Measurements from ENCODE around the gene TGOLN2.
"Not testable (repeated sequence)": the region's sequence is repeated elsewhere in the genome, so short reads cannot be mapped to it uniquely, and the experiment has no call there.

TGOLN2 gene

GRCh38 chr2:85327822-85328617, at the start of gene TGOLN2:
Gene TGOLN2 (minus strand): TSS chr2:85327989. CDS start chr2:85327962, 27 bp downstream.
- peak within 1 kb of the TSS; percentile 95 to 97 for H3K4me3 Mint-ChIP-seq
- DNase-seq (peak; percentile 92 to 95), ATAC-seq (peak; percentile 94)
- H3K9me3 Mint-ChIP-seq, result no peaks in the 10 kb centered on the region
- peak within 1 kb of the TSS; percentile 99 to 100 for H3K27ac Mint-ChIP-seq
- H3K27me3 Mint-ChIP-seq, result no peaks in the 10 kb centered on the region
- peaks cover 42% of the 10 kb centered on the region for H3K4me1 Mint-ChIP-seq

GRCh38 chr2:85377083-85377482, 49.3 kb upstream of the TGOLN2 start:
- peaks cover 0 to 9% of the 10 kb centered on the region in 2 donors for H3K9me3 Mint-ChIP-seq
- ATAC-seq, result no peak

GRCh38 chr2:85376291-85377065, 48.7 kb upstream of the TGOLN2 start:
- no peak for ATAC-seq
- Mint-ChIP-seq H3K4me3 (no peak overlapping the region), H3K27ac (no peak overlapping the region), H3K9me3 (peaks cover 0 to 9% of the 10 kb centered on the region in 2 donors), H3K4me1 (no peaks in the 10 kb centered on the region), H3K27me3 (no peaks in the 10 kb centered on the region)
- no peak for DNase-seq

More at GRCh38 chr2:85377083-85377482, 49.3 kb upstream of the TGOLN2 start:
- no peak overlapping the region for H3K4me3 Mint-ChIP-seq
- no peak for DNase-seq
- no peak overlapping the region for H3K27ac Mint-ChIP-seq
- no peaks in the 10 kb centered on the region for H3K4me1 Mint-ChIP-seq
- H3K27me3 Mint-ChIP-seq, result no peaks in the 10 kb centered on the region

GRCh38 chr2:85371045-85371444, 43.3 kb upstream of the TGOLN2 start:
- Mint-ChIP-seq H3K4me1 (no peaks in the 10 kb centered on the region), H3K27ac (no peak overlapping the region), H3K9me3 (no peaks in the 10 kb centered on the region), H3K4me3 (no peak overlapping the region), H3K27me3 (no peaks in the 10 kb centered on the region)
- DNase-seq (no peak), ATAC-seq (no peak)

GRCh38 chr2:85369500-85369899, 41.7 kb upstream of the TGOLN2 start:
- peak overlapping the region in 1 of 2 donors; percentile 19 for H3K27ac Mint-ChIP-seq

GRCh38 chr2:85368921-85369320, 41.1 kb upstream of the TGOLN2 start:
- H3K4me3 Mint-ChIP-seq, result no peak overlapping the region
- ATAC-seq, result no peak

More at GRCh38 chr2:85369500-85369899, 41.7 kb upstream of the TGOLN2 start:
- no peaks in the 10 kb centered on the region for H3K27me3 Mint-ChIP-seq
- H3K4me1 Mint-ChIP-seq, result no peaks in the 10 kb centered on the region
- DNase-seq, result no peak
- H3K9me3 Mint-ChIP-seq, result no peaks in the 10 kb centered on the region
- no peak for ATAC-seq
- no peak overlapping the region for H3K4me3 Mint-ChIP-seq

GRCh38 chr2:85367180-85367579, 39.4 kb upstream of the TGOLN2 start:
- Mint-ChIP-seq H3K4me3 (no peak overlapping the region), H3K27me3 (no peaks in the 10 kb centered on the region), H3K27ac (no peak overlapping the region), H3K9me3 (no peaks in the 10 kb centered on the region), H3K4me1 (no peaks in the 10 kb centered on the region)
- DNase-seq, result no peak
- ATAC-seq, result no peak

More at GRCh38 chr2:85368921-85369320, 41.1 kb upstream of the TGOLN2 start:
- no peaks in the 10 kb centered on the region for H3K4me1 Mint-ChIP-seq
- no peak for DNase-seq
- no peaks in the 10 kb centered on the region for H3K27me3 Mint-ChIP-seq
- H3K9me3 Mint-ChIP-seq, result no peaks in the 10 kb centered on the region
- no peak overlapping the region for H3K27ac Mint-ChIP-seq

- ATAC-seq, H3K27ac Mint-ChIP-seq, DNase-seq, H3K27me3 Mint-ChIP-seq, H3K4me3 Mint-ChIP-seq, H3K9me3 Mint-ChIP-seq, H3K4me1 Mint-ChIP-seq: not testable (repeated sequence)
Observed at GRCh38 chr2:85362653-85363387, 35.0 kb upstream of the TGOLN2 start.

- H3K4me1 Mint-ChIP-seq, result peaks cover 34% of the 10 kb centered on the region
Observed at GRCh38 chr2:85357736-85358135, 29.9 kb upstream of the TGOLN2 start.

GRCh38 chr2:85356186-85356585, 28.4 kb upstream of the TGOLN2 start:
- Mint-ChIP-seq H3K9me3 (no peaks in the 10 kb centered on the region), H3K27ac (no peak overlapping the region), H3K4me3 (no peak overlapping the region), H3K27me3 (no peaks in the 10 kb centered on the region), H3K4me1 (peaks cover 38% of the 10 kb centered on the region)
- ATAC-seq (no peak), DNase-seq (no peak)

More at GRCh38 chr2:85357736-85358135, 29.9 kb upstream of the TGOLN2 start:
- ATAC-seq (no peak), DNase-seq (no peak)
- H3K4me3 Mint-ChIP-seq, result no peak overlapping the region
- no peaks in the 10 kb centered on the region for H3K27me3 Mint-ChIP-seq
- H3K9me3 Mint-ChIP-seq, result no peaks in the 10 kb centered on the region
- peak overlapping the region in 1 of 2 donors; percentile 86 for H3K27ac Mint-ChIP-seq

GRCh38 chr2:85355521-85355920, 27.7 kb upstream of the TGOLN2 start:
- Mint-ChIP-seq H3K4me1 (peaks cover 42% of the 10 kb centered on the region), H3K9me3 (no peaks in the 10 kb centered on the region), H3K27me3 (no peaks in the 10 kb centered on the region), H3K4me3 (peak overlapping the region; percentile 96 to 99), H3K27ac (peak overlapping the region; percentile 4 to 99)
- ATAC-seq, result no peak
- DNase-seq, result no peak

GRCh38 chr2:85355073-85355410, 27.3 kb upstream of the TGOLN2 start:
- DNase-seq (no peak), ATAC-seq (peak; percentile 18)
- Mint-ChIP-seq H3K27ac (peak overlapping the region; percentile 99), H3K27me3 (no peaks in the 10 kb centered on the region), H3K4me1 (peaks cover 45% of the 10 kb centered on the region), H3K9me3 (no peaks in the 10 kb centered on the region), H3K4me3 (peak overlapping the region; percentile 96 to 99)

GRCh38 chr2:85354286-85355072, 26.7 kb upstream of the TGOLN2 start, which contains the start of the genes ELMOD3 and RETSAT:
Gene ELMOD3 (plus strand): TSS chr2:85354769. CDS start chr2:85357199, 2,430 bp downstream.
Gene RETSAT (minus strand): TSS chr2:85354528. CDS start chr2:85354507, 21 bp downstream.
- Mint-ChIP-seq H3K27me3 (no peaks in the 10 kb centered on the region), H3K4me3 (peak within 1 kb of the TSS; percentile 96 to 99), H3K27ac (peak within 1 kb of the TSS; percentile 99), H3K9me3 (no peaks in the 10 kb centered on the region), H3K4me1 (peaks cover 45% of the 10 kb centered on the region)
- peak; percentile 99 for ATAC-seq
- DNase-seq, result peak; percentile 96 to 98

GRCh38 chr2:85353876-85354285, 26.1 kb upstream of the TGOLN2 start:
- Mint-ChIP-seq H3K27me3 (no peaks in the 10 kb centered on the region), H3K4me3 (peak overlapping the region; percentile 96 to 99), H3K9me3 (no peaks in the 10 kb centered on the region)

More at GRCh38 chr2:85353876-85354285, 26.1 kb upstream of the TGOLN2 start:
- H3K27ac Mint-ChIP-seq, result peak overlapping the region; percentile 99
- peak; percentile 6 for ATAC-seq
- peaks cover 45% of the 10 kb centered on the region for H3K4me1 Mint-ChIP-seq
- peak in 1 of 2 donors; percentile 25 for DNase-seq
